IMR-90 (cell line): ENCODE data around the gene CTDSPL. TPM values are rescaled to one million over a fixed set of nuclear protein-coding genes. Genes with fewer than 3 reads are reported as not detected.

Source experiments
- ATAC-seq: fragments of 200-7000 bp; cut with Tn5 transposase; 2 replicates; pipeline ENCODE4 v1.9.1; 2020; ENCODE audit warnings: low read depth, mild to moderate bottlenecking, moderate library complexity
- BruUV-seq: library from RNA; stranded (reverse); fragments of 400-500 nt; replicated peaks from 2 replicates; lab custom pipeline; 2021; lab: Mats Ljungman, UMichigan
- CTCF ChIA-PET: fragments of 300-600 bp; formaldehyde crosslinking; extraction: SDS; loops from one replicate; lab custom pipeline; 2021; ENCODE audit warnings: antibody characterized with exemption; lab: Yijun Ruan, JAX
- POLR2A ChIA-PET: fragments of 300-600 bp; sonication (Branson Sonifier 250); formaldehyde crosslinking; loops from one replicate; lab custom pipeline; 2022; ENCODE audit warnings: antibody characterized with exemption; ENCODE audit not compliant: unreplicated experiment; lab: Charles Lee
- DNase-seq: peaks from one replicate; pipeline ENCODE4 v3.0.0; 2013
- H2AFZ ChIP-seq: replicated peaks from 2 replicates; pipeline ENCODE3; 2013; ENCODE audit warnings: low read length, mild to moderate bottlenecking; ENCODE audit not compliant: poor library complexity
- H2AK5ac ChIP-seq: 2 replicates; pipeline ENCODE4 v1.6.1; 2013; ENCODE audit warnings: low read depth, low read length, inconsistent platforms
- H2AK9ac ChIP-seq: replicated peaks from 2 replicates; pipeline ENCODE3; 2013; ENCODE audit warnings: mild to moderate bottlenecking, low read depth, low read length, moderate library complexity; ENCODE audit not compliant: poor library complexity
- H2BK120ac ChIP-seq: 2 replicates; pipeline ENCODE4 v1.6.1; 2013; ENCODE audit warnings: low read depth, low read length, inconsistent platforms
- H2BK15ac ChIP-seq: 3 replicates; pipeline ENCODE4 v1.6.1; 2013; ENCODE audit warnings: low read depth, low read length, inconsistent platforms
- H2BK20ac ChIP-seq: 2 replicates; pipeline ENCODE4 v1.6.1; 2013; ENCODE audit warnings: low read depth, mild to moderate bottlenecking, inconsistent platforms, low read length, moderate library complexity
- H2BK5ac ChIP-seq: 2 replicates; pipeline ENCODE4 v1.6.1; 2013; ENCODE audit warnings: mild to moderate bottlenecking, low read depth, low read length, inconsistent platforms; ENCODE audit not compliant: poor library complexity, severe bottlenecking
- H3K14ac ChIP-seq: replicated peaks from 2 replicates; pipeline ENCODE4 v1.6.1; 2013; ENCODE audit warnings: low read depth, low read length, inconsistent platforms
- H3K18ac ChIP-seq: 2 replicates; pipeline ENCODE4 v1.6.1; 2013; ENCODE audit warnings: low read depth, low read length, control low read depth
- H3K23ac ChIP-seq: 2 replicates; pipeline ENCODE4 v1.6.1; 2013; ENCODE audit warnings: low read depth, low read length, inconsistent platforms
- H3K27ac ChIP-seq: 2 replicates; pipeline ENCODE4 v1.5.1; 2013; ENCODE audit warnings: mild to moderate bottlenecking, control low read depth, low read length; ENCODE audit not compliant: insufficient read depth
- H3K27me3 ChIP-seq: 2 replicates; pipeline ENCODE4 v1.6.1; 2013; ENCODE audit warnings: low read length; ENCODE audit not compliant: control insufficient read depth, insufficient read depth
- H3K36me3 ChIP-seq: 2 replicates; pipeline ENCODE4 v1.6.1; 2013; ENCODE audit warnings: low read length, mixed read lengths; ENCODE audit not compliant: control insufficient read depth, insufficient read depth
- H3K4ac ChIP-seq: 2 replicates; pipeline ENCODE4 v1.6.1; 2013; ENCODE audit warnings: low read depth, low read length, inconsistent platforms
- H3K4me1 ChIP-seq: 2 replicates; pipeline ENCODE4 v1.6.1; 2013; ENCODE audit warnings: low read length, mixed read lengths; ENCODE audit not compliant: control insufficient read depth, insufficient read depth
- H3K4me2 ChIP-seq: 2 replicates; pipeline ENCODE4 v1.6.1; 2013; ENCODE audit warnings: low read depth, mild to moderate bottlenecking, control low read depth, low read length, moderate library complexity
- H3K4me3 ChIP-seq: 2 replicates; pipeline ENCODE4 v1.5.1; 2013; ENCODE audit warnings: low read depth, mild to moderate bottlenecking, control low read depth, low read length, moderate library complexity; ENCODE audit not compliant: insufficient read depth
- H3K56ac ChIP-seq: 2 replicates; pipeline ENCODE4 v1.6.1; 2013; ENCODE audit warnings: low read length, inconsistent platforms; ENCODE audit not compliant: insufficient read depth; ENCODE audit errors: extremely low read depth
- H3K79me1 ChIP-seq, 2 experiments: 2 replicates each; pipeline ENCODE4 v1.6.1; 2013; ENCODE audit warnings: low read length in 2 of 2, inconsistent platforms in 1 of 2, low read depth in 1 of 2
- H3K9ac ChIP-seq: 2 replicates; pipeline ENCODE4 v1.6.1; 2013; ENCODE audit warnings: low read depth, low read length, control low read depth
- H3K9me1 ChIP-seq: 2 replicates; pipeline ENCODE4 v1.6.1; 2013; ENCODE audit warnings: low read length, inconsistent platforms; ENCODE audit not compliant: insufficient read depth
- H3K9me3 ChIP-seq: 2 replicates; pipeline ENCODE4 v1.6.1; 2013; ENCODE audit warnings: low read length; ENCODE audit not compliant: control insufficient read depth, insufficient read depth
- H4K20me1 ChIP-seq: 2 replicates; pipeline ENCODE4 v1.6.1; 2013; ENCODE audit warnings: low read length, inconsistent platforms; ENCODE audit not compliant: insufficient read depth
- H4K5ac ChIP-seq: 2 replicates; pipeline ENCODE4 v1.6.1; 2013; ENCODE audit warnings: mild to moderate bottlenecking, low read depth, low read length, control low read depth
- H4K8ac ChIP-seq, 2 experiments: 2 replicates each; pipeline ENCODE4 v1.6.1; 2013; ENCODE audit warnings: low read depth in 2 of 2, low read length in 2 of 2, control low read depth in 1 of 2, inconsistent platforms in 1 of 2
- H4K91ac ChIP-seq: 2 replicates; pipeline ENCODE4 v1.6.1; 2013; ENCODE audit warnings: low read depth, low read length, inconsistent platforms; ENCODE audit not compliant: insufficient read depth
- BHLHE40 ChIP-seq: fragments of 150-350 bp; IDR thresholded peaks from 2 replicates; pipeline ENCODE4 v1.6.1; 2016; ENCODE audit warnings: mild to moderate bottlenecking, low read depth, low read length
- CEBPB ChIP-seq: IDR thresholded peaks from 2 replicates; pipeline ENCODE4 v1.6.1; 2012; ENCODE audit warnings: low read depth, low read length, improper control_type of control experiment
- CHD1 ChIP-seq: IDR thresholded peaks from 2 replicates; pipeline ENCODE4 v1.6.1; 2012; ENCODE audit warnings: low read depth, low read length, improper control_type of control experiment
- CTCF ChIP-seq: conservative IDR thresholded peaks from 2 replicates; pipeline ENCODE4 v1.5.1; 2012; ENCODE audit warnings: mild to moderate bottlenecking, low read depth, low read length, improper control_type of control experiment
- ELK1 ChIP-seq: fragments of 150-350 bp; IDR thresholded peaks from 2 replicates; pipeline ENCODE4 v1.6.1; 2016; ENCODE audit warnings: low read depth, mild to moderate bottlenecking, low read length, moderate library complexity, borderline replicate concordance
- FOS ChIP-seq: fragments of 150-350 bp; IDR thresholded peaks from 2 replicates; pipeline ENCODE4 v1.6.1; 2016; ENCODE audit warnings: low read depth, low read length
- MAFK ChIP-seq: IDR thresholded peaks from 2 replicates; pipeline ENCODE4 v1.6.1; 2012; ENCODE audit warnings: low read depth, low read length, improper control_type of control experiment
- MAZ ChIP-seq: IDR thresholded peaks from 2 replicates; pipeline ENCODE4 v1.6.1; 2012; ENCODE audit warnings: low read depth, mild to moderate bottlenecking, low read length, improper control_type of control experiment, moderate library complexity, borderline replicate concordance
- MXI1 ChIP-seq: IDR thresholded peaks from 2 replicates; pipeline ENCODE4 v1.6.1; 2012; ENCODE audit warnings: low read depth, mild to moderate bottlenecking, low read length, moderate library complexity, borderline replicate concordance
- NFE2L2 ChIP-seq: fragments of 150-350 bp; IDR thresholded peaks from 2 replicates; pipeline ENCODE4 v1.6.1; 2016; ENCODE audit warnings: low read depth, mild to moderate bottlenecking, low read length
- POLR2A ChIP-seq: IDR thresholded peaks from 2 replicates; pipeline ENCODE4 v1.6.1; 2012; ENCODE audit warnings: mild to moderate bottlenecking, low read depth, low read length
- RAD21 ChIP-seq: IDR thresholded peaks from 2 replicates; pipeline ENCODE4 v1.6.1; 2012; ENCODE audit warnings: low read length, improper control_type of control experiment
- RCOR1 ChIP-seq: IDR thresholded peaks from 2 replicates; pipeline ENCODE4 v1.6.1; 2012; ENCODE audit warnings: mild to moderate bottlenecking, low read length, improper control_type of control experiment; ENCODE audit not compliant: insufficient replicate concordance
- RFX5 ChIP-seq: IDR thresholded peaks from 2 replicates; pipeline ENCODE4 v1.8.0; 2012; ENCODE audit warnings: low read depth, mild to moderate bottlenecking, low read length, moderate library complexity
- SMC3 ChIP-seq: fragments of 150-350 bp; IDR thresholded peaks from 2 replicates; pipeline ENCODE4 v1.6.1; 2016; ENCODE audit warnings: low read depth, mild to moderate bottlenecking, antibody characterized with exemption, low read length, moderate library complexity
- WGBS, 2 experiments: methylation state at CpG; one replicate each; pipeline versions ENCODE4 v1.1.5 to v1.1.7; 2013; ENCODE audit warnings: missing lambda C conversion rate in 2 of 2; ENCODE audit not compliant: insufficient read length in 1 of 2; ENCODE audit errors: extremely low coverage in 2 of 2; 5-methylcytosine and 5-hydroxymethylcytosine counted together
- dilution Hi-C: fragments of 300-500 bp; cut with HindIII; formaldehyde crosslinking; loops from one replicate; pipeline ENCODE4 v1.14.3; 2018; ENCODE audit warnings: low sequenced_read_pairs; ENCODE audit not compliant: unreplicated experiment
- in situ Hi-C: fragments of 300-500 bp; cut with MboI; formaldehyde crosslinking; loops from 3 replicates; pipeline ENCODE4 v1.14.3; 2019; ENCODE audit warnings: low sequenced_read_pairs, inconsistent platforms, mixed read lengths
- intact Hi-C: fragments of 100-400 bp; cut with micrococcal nuclease; formaldehyde crosslinking; loops from 2 replicates; pipeline ENCODE4 v1.10.0; 2022
- polyA plus RNA-seq, 3 experiments: library from polyadenylated mRNA; depleted of rRNA; stranded (reverse); fragments of >200 nt; gene quantifications; 2 replicates each; pipeline ENCODE4 v1.2.3, GENCODE V29; 2012; ENCODE audit warnings: low replicate concordance in 1 of 3
- total RNA-seq: library from RNA; depleted of rRNA; stranded (reverse); fragments of >200 nt; gene quantifications from 2 replicates; pipeline ENCODE4 v1.2.3, GENCODE V29; 2012

CTDSPL gene
- total and polyA plus RNA-seq, 2 of the 4 experiments (the other 2 are of a cell fraction): 24.5 to 29.0 TPM

- Histone ChIP-seq H3K27me3 (no peaks in the 10 kb centered on the region), H2BK20ac (no peak overlapping the region), H3K27ac (no peak overlapping the region), H3K79me1 (peaks cover 19 to 67% of the 10 kb centered on the region in 2 experiments), H2BK15ac (no peak overlapping the region), H2AFZ (no peak overlapping the region), H3K18ac (no peak overlapping the region), H4K20me1 (peaks cover 7% of the 10 kb centered on the region; the same call in 1 of the 2 replicates), H3K9ac (no peak overlapping the region), H2AK5ac (no peak overlapping the region), H4K8ac (no peak overlapping the region), H3K4ac (no peak overlapping the region; the same call in 1 of the 2 replicates), H2BK5ac (no peak overlapping the region), H3K36me3 (no peaks in the 10 kb centered on the region), H3K4me1 (peaks cover 24% of the 10 kb centered on the region), H3K9me3 (no peaks in the 10 kb centered on the region), H2AK9ac (no peak overlapping the region), H3K14ac (no peak overlapping the region), H4K5ac (no peak overlapping the region), H4K91ac (peak overlapping the region; percentile 6; the same call in 1 of the 2 replicates), H3K4me2 (no peak overlapping the region; the same call in 1 of the 2 replicates), H3K56ac (no peak overlapping the region), H3K9me1 (peaks cover 24% of the 10 kb centered on the region), H3K23ac (no peak overlapping the region), H2BK120ac (no peak overlapping the region), H3K4me3 (no peak overlapping the region)
- intact Hi-C loops (no loop called here), in situ Hi-C loops (no loop called here), dilution Hi-C loops (no loop called here)
- CTCF ChIA-PET: no interaction called here
- DNase-seq: no peak
- no peak for ATAC-seq
- POLR2A ChIA-PET: no interaction called here
- WGBS, 2 experiments: no CpG with 5 or more reads among the region's 12 CpGs
- no TSS peak for BruUV-seq
- no peak for TF ChIP-seq MAFK
- no peak for TF ChIP-seq SMC3
- TF ChIP-seq RAD21: no peak
- no peak for TF ChIP-seq FOS
- no peak for TF ChIP-seq RCOR1
- no peak for TF ChIP-seq CHD1
- no peak for TF ChIP-seq BHLHE40
- TF ChIP-seq RFX5: no peak
- TF ChIP-seq MXI1: no peak
- TF ChIP-seq CEBPB: no peak
- no peak for TF ChIP-seq NFE2L2
- no peak for TF ChIP-seq ELK1
- no peak for TF ChIP-seq POLR2A
- TF ChIP-seq MAZ: no peak
- no peak for TF ChIP-seq CTCF
Observed at GRCh38 chr3:37941608-37942508, 80.2 kb downstream of the CTDSPL start.
